GM12864 (cell line): ENCODE data around the gene RPS27A.
"Not testable (repeated sequence)": the region's sequence is repeated elsewhere in the genome, so short reads cannot be mapped to it uniquely, and the experiment has no call there.

Experiments used
- DNase-seq: peaks from one replicate; pipeline ENCODE4 v3.0.0-alpha.2; 2011; ENCODE audit warnings: low read depth
- H3K4me3 ChIP-seq: 2 replicates; pipeline ENCODE4 v1.5.1; 2011; ENCODE audit warnings: mild to moderate bottlenecking, low read depth, low read length, control low read depth
- CTCF ChIP-seq: IDR thresholded peaks from 2 replicates; pipeline ENCODE4 v1.5.1; 2011; ENCODE audit warnings: low read depth, mild to moderate bottlenecking, moderate library complexity, low read length, control low read depth, inconsistent platforms; ENCODE audit errors: missing control alignments

Gene RPS27A

DNA sequence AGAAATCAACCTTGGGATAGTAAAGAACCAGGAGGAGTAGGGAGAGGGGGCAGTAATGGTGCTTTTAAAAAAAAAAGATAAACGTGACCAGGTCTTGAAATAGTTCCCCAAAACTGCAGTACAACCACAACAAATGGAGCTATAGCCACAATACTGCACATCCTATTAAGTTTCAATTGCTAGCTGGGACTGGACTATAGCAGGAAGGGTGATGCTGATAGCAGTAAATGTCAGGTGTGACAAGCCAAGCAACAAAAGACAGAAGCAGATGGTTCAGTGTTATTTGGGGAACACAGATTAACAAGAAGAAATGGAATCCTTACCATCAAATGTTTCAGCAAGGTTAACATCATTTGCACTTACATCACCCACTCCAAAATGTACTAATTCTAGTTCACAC lies 10.1 kb downstream of the RPS27A start:
- DNase-seq = no peak
- no peak overlapping the region for H3K4me3 ChIP-seq
- no peak for TF ChIP-seq CTCF

- no peak for TF ChIP-seq CTCF
- DNase-seq = no peak
- H3K4me3 ChIP-seq = no peak overlapping the region
Observed at GRCh38 chr2:55245411-55245810, 12.9 kb downstream of the RPS27A start.

DNA sequence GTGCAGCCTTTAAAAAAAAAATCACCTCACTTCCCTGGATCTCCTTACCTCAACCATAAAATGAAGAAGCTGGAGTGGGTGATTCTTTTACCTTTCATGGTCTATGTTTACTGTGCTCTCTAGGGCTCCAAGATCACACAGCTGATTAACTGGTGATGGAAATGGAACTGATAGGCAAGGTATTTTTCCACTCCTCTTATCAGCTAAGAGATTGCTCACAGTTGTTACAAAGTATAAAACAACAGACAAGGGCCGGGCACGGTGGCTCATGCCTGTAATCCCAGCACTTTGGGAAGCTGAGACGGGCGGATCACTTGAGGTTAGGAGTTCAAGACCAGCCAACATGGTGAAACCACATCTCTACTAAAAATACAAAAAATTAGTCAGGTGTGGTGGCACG lies 14.5 kb downstream of the RPS27A start:
- H3K4me3 ChIP-seq = no peak overlapping the region
- DNase-seq = no peak
- no peak for TF ChIP-seq CTCF

DNA sequence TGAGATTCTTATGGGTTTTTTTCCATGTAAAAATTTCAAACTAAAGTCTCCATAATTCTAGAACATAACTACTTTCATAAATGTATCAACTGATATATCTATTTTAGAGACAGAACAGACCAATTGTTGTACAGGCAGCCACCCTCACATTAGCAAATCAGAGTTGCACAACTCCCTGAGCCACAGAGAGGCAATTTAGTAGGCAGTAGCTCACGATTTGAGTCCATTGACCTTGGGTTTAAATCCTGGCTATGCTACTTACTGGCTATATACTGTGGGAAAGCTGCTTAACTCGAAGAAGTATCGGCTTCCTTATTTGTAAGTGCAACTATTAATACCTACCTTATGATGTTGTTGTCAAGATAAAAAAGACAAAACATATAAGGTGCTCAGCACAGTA lies 20.3 kb downstream of the RPS27A start:
- TF ChIP-seq CTCF = no peak
- H3K4me3 ChIP-seq = no peak overlapping the region
- DNase-seq = no peak

- DNase-seq, H3K4me3 ChIP-seq: not testable (repeated sequence)
Observed at GRCh38 chr2:55259586-55259985, 27.1 kb downstream of the RPS27A start.

GRCh38 chr2:55268288-55268906 lies 35.9 kb downstream of the RPS27A start:
- DNase-seq = no peak
- no peak for TF ChIP-seq CTCF
- H3K4me3 ChIP-seq = peak overlapping the region; percentile 97

- TF ChIP-seq CTCF = no peak
- peak within 1 kb of the TSS; percentile 97 for H3K4me3 ChIP-seq
- peak; percentile 88 for DNase-seq
Observed at GRCh38 chr2:55268907-55269644, 36.6 kb downstream of the RPS27A start, which contains the start of gene MTIF2. Gene MTIF2 (minus strand): TSS chr2:55269231. CDS start chr2:55263858, 5,373 bp downstream.
